GM18505 (cell line): Measurements from ENCODE around the gene GRB7.
"Not testable (repeated sequence)": the region's sequence is repeated elsewhere in the genome, so short reads cannot be mapped to it uniquely, and the experiment has no call there.

ENCODE experiments used
- ATAC-seq: cut with Tn5 transposase; IDR thresholded peaks from one replicate; pipeline ENCODE4 v1.9.1; 2021; ENCODE audit not compliant: unreplicated experiment
- POLR2A ChIP-seq: IDR thresholded peaks from 4 replicates; pipeline ENCODE4 v1.6.1; 2011; ENCODE audit warnings: borderline replicate concordance; ENCODE audit not compliant: insufficient read depth, insufficient read length; ENCODE audit errors: extremely low read depth

GRB7 gene

GRCh38 chr17:39757931-39758873 is 20.5 kb downstream of the GRB7 start:
- ATAC-seq, result no peak

GRCh38 chr17:39759204-39759603 is 21.5 kb downstream of the GRB7 start:
- peak; percentile 35 for TF ChIP-seq POLR2A
- no peak for ATAC-seq

More at GRCh38 chr17:39757931-39758873, 20.5 kb downstream of the GRB7 start:
- peak; percentile 63 for TF ChIP-seq POLR2A

GRCh38 chr17:39761861-39762496 is 24.2 kb downstream of the GRB7 start:
- TF ChIP-seq POLR2A, result no peak
- no peak for ATAC-seq

- ATAC-seq, result no peak
- TF ChIP-seq POLR2A, result no peak
Measured at GRCh38 chr17:39763051-39763820, 25.5 kb downstream of the GRB7 start.

GRCh38 chr17:39764171-39764570 is 26.4 kb downstream of the GRB7 start:
- ATAC-seq, result not testable (repeated sequence)

GRCh38 chr17:39765175-39765574 is 27.4 kb downstream of the GRB7 start:
- ATAC-seq, result no peak
- no peak for TF ChIP-seq POLR2A

- no peak for ATAC-seq
- TF ChIP-seq POLR2A, result peak; percentile 6
Measured at GRCh38 chr17:39765766-39766165, 28.0 kb downstream of the GRB7 start.

GRCh38 chr17:39767147-39767546 is 29.4 kb downstream of the GRB7 start:
- no peak for TF ChIP-seq POLR2A
- no peak for ATAC-seq

- ATAC-seq, result peak; percentile 56
- no peak for TF ChIP-seq POLR2A
Measured at GRCh38 chr17:39769974-39770587, 32.3 kb downstream of the GRB7 start.

- ATAC-seq, result no peak
Measured at GRCh38 chr17:39772415-39772814, 34.7 kb downstream of the GRB7 start.

GRCh38 chr17:39772987-39773934 is 35.5 kb downstream of the GRB7 start:
- no peak for ATAC-seq
- peak; percentile 10 for TF ChIP-seq POLR2A

More at GRCh38 chr17:39772415-39772814, 34.7 kb downstream of the GRB7 start:
- TF ChIP-seq POLR2A, result peak; percentile 48

GRCh38 chr17:39774047-39774446 is 36.3 kb downstream of the GRB7 start:
- ATAC-seq, result no peak
- peak; percentile 4 for TF ChIP-seq POLR2A
